HG02571 (cell line): ENCODE data around the gene PC.
"Not testable (repeated sequence)": the region's sequence is repeated elsewhere in the genome, so short reads cannot be mapped to it uniquely, and the experiment has no call there.

Source experiments
- ATAC-seq: cut with Tn5 transposase; IDR thresholded peaks from one replicate; pipeline ENCODE4 v1.9.1; 2021; ENCODE audit warnings: mild to moderate bottlenecking, moderate library complexity; ENCODE audit not compliant: unreplicated experiment

The PC gene

DNA sequence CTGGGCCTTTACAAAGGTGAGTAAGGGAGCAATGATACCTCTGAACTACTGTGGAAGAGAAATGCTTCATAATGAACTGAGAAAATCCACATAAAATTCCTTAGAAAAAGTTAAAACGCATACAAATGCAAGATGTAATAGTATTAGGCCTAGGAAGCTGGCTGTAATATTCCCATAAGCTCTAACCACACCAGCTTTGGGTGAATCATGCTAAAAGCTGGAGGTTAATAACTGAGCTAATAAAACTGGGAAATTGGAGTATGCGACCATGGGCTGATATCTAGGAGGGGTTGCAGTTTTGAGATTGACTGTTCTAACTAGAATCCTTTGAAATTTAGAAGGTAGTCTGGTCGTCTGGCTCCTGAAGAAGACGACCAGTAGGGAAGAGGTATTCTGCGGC is 143.5 kb downstream of the PC start:
- ATAC-seq = no peak

DNA sequence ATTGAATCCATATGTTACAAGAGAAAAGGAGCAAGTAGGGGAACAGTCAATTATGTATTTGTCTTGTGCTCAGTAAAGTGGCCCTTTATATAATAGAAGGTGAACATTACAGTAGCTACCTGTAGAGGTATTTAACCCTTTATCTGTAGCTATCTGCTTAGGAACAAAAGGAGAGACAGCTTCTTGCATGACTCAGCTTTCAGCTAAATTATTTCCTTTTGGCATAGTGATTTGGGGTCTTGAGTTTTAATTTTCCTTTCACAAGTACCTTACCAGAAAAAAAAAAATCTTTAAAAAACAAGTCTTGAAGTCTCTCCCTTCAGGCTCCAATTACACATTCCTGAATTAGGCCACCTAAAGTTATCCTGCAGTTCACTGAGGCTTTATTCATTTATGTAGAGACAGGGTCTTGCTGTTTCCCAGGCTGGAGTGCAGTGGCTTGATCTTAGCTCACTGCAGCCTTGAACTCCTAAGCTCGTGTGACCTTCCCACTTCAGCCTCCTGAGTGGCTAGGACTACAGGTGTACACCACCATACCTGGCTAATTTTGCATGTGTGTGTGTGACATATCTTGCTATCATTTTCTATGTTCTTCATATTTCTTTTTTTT is 147.5 kb downstream of the PC start:
- no peak for ATAC-seq

DNA sequence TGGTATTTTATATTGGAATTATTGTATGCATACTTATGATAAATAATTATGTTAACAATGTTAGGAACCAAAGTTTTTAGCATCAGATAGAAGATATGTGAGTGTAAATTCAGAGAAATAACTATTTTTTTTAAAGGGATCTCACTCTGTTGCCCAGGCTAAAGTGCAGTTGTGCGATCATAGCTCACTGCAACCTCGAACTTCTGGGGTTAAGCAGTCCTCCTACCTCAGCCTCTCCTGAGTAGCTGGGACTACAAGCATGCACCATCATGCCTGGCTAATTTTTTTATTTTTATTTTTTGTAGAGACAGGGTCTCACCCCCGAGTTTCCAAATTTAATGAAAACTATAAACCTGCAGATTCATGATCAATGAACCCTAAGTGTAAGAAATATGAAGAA is 148.6 kb downstream of the PC start:
- no peak for ATAC-seq

DNA sequence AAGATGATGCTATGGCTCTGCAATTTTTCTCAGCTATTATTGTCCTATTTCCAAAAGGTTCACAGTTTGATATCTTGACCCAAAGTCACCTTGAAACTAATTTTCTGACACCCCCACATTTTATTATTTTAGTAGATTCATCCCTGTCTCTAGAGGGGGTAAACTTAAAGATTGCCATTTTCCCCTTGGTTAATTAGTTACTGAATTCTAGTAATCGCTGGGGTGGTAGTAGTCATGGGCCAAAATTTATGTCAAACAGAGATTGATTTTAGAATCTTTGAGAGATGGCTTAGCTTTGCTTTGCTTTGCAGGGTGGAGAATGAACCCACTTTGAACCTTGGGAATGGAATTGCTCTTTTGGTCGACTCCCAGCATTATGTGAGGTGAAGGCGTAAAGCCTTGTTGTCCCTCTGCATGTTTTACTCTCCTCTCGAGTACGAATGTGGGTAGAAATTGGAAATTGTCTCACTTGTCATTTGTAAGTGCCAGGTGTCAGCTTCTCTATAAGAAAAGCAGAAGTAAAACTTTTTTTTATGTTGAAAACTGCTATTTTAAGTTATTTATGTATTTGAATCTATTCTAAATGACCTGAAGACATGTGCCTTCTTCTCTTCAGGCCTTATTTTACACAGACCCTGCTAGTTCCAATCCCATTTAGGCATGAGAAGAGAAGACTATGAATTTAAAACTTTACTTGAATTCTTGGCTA is 157.3 kb downstream of the PC start:
- ATAC-seq = no peak

DNA sequence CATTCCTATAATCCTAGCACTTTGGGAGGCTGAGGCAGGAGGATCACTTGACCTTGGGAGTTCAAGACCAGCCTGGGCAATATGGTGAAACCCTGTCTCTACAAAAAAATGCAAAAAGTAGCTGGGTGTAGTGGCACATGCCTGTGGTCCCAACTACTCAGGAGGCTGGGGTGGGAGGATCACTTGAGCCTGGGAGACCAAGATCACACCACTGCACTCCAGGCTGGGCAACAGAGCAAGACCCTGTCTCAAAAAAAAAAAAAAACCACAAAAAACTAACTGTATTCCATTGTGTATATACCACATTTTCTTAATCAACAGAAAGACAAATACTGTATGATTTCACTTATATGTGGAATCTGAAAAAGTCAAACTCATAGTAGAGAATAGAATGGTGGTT is 158.4 kb downstream of the PC start:
- ATAC-seq = not testable (repeated sequence)
